ENCODE data around the gene EFL1. TPM values are rescaled to one million over a fixed set of nuclear protein-coding genes. Genes with fewer than 3 reads are reported as not detected.
A peak's percentile ranks its signal among the peaks of the same experiment; 100 is the strongest.
"Not testable (repeated sequence)": the region's sequence is repeated elsewhere in the genome, so short reads cannot be mapped to it uniquely, and the experiment has no call there.

EFL1 gene
- total and polyA plus RNA-seq, 7 donors, result 9.2 to 19.7 (median 13.1) TPM

DNA sequence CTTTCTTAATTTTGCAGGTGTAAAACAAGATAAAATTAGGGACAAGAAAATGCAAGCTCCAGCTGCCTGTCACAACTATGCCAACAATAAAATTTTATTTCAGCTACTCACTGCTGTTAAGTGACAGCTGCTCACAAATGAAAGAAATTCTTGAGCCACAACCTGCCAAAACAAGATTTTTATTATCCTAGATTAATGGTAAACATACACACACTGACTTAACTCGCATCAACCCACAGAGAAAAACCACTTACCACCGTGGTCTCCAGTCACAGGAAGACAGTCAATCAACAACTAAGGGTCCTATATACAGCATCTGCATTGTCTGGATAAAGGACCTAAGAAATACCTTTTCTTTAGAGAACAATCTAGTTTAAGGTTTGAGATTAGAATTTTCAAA, 31.3 kb downstream of the EFL1 start:
- H3K27me3 ChIP-seq (ENCODE audit: insufficient read depth in 3 of 3, low read length in 2 of 3), result no peaks in the 10 kb centered on the region
- peaks cover 0 to 56% of the 10 kb centered on the region in 2 donors for H3K36me3 ChIP-seq (ENCODE audit: insufficient read depth in 1 of 2, low read depth in 1 of 2)
- DNase-seq, result no peak
- TF ChIP-seq, protein P1, sequence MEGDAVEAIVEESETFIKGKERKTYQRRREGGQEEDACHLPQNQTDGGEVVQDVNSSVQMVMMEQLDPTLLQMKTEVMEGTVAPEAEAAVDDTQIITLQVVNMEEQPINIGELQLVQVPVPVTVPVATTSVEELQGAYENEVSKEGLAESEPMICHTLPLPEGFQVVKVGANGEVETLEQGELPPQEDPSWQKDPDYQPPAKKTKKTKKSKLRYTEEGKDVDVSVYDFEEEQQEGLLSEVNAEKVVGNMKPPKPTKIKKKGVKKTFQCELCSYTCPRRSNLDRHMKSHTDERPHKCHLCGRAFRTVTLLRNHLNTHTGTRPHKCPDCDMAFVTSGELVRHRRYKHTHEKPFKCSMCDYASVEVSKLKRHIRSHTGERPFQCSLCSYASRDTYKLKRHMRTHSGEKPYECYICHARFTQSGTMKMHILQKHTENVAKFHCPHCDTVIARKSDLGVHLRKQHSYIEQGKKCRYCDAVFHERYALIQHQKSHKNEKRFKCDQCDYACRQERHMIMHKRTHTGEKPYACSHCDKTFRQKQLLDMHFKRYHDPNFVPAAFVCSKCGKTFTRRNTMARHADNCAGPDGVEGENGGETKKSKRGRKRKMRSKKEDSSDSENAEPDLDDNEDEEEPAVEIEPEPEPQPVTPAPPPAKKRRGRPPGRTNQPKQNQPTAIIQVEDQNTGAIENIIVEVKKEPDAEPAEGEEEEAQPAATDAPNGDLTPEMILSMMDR (IDR thresholded peaks at IDR 0.05), result no peak
- intact Hi-C loops (cut with DNase I), result no loop called here
- no peak overlapping the region for H3K27ac ChIP-seq
- H3K4me1 ChIP-seq, result no peaks in the 10 kb centered on the region
- H3K9me3 ChIP-seq, result no peaks in the 10 kb centered on the region
- no peak overlapping the region for H3K4me3 ChIP-seq
- WGBS, 3 donors, result 51 to 58% (median 55%) methylated on average over 2 of the region's 2 CpGs
- no peak for ATAC-seq

DNA sequence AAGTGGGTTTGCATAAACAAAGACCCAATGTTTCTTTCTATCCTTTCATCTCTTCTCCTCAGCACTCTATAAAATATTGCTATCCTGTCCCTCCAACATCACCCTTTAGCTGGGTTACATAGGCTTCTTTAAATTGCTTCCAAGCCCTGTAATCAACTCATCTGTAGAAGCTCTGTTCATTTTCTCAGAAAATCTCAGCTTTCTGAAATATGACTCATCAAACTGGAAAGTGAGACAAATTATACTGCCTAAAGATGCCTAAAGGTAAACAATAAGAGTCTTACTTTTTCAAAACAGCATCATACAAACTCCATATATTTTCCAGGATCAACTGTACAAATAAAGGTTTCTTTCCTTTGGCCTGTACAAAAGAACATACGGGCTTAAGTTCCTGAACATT, 33.8 kb downstream of the EFL1 start:
- no peaks in the 10 kb centered on the region for H3K27me3 ChIP-seq (ENCODE audit: insufficient read depth in 3 of 3, low read length in 2 of 3)
- DNase-seq, result no peak
- no peak overlapping the region for H3K27ac ChIP-seq
- H3K4me1 ChIP-seq, result no peaks in the 10 kb centered on the region
- no peak for ATAC-seq
- WGBS, 3 donors, result 86 to 100% (median 92%) methylated on average over 1 of the region's 1 CpG
- no peak overlapping the region for H3K4me3 ChIP-seq
- intact Hi-C loops (cut with DNase I), result no loop called here
- no peaks in the 10 kb centered on the region for H3K9me3 ChIP-seq
- TF ChIP-seq, protein P1 (IDR thresholded peaks at IDR 0.05), result no peak
- peaks cover 0 to 52% of the 10 kb centered on the region in 2 donors for H3K36me3 ChIP-seq (ENCODE audit: insufficient read depth in 1 of 2, low read depth in 1 of 2)

DNA sequence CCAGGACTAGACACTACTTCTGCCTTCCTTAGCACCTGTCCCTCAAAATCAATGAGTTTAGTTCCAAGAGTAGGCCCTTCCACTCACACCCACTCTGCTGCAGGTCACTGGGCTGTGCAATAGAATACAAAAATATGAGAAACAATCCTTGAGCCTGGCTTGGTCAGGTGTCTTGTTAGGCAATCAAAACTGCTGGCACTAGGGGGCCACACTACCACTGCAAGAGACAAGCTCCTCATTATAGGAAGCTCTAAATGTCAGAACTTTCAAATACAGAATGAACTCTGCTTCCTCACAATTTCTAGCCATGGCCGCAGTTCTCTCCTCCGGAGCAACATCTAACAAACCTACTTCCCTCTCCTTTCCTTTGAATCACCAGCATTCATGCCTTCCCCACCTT, 41.0 kb downstream of the EFL1 start:
- H3K27me3 ChIP-seq (ENCODE audit: insufficient read depth in 3 of 3, low read length in 2 of 3); H3K27ac ChIP-seq; DNase-seq; intact Hi-C loops (cut with DNase I); ATAC-seq; H3K4me1 ChIP-seq; H3K4me3 ChIP-seq; H3K9me3 ChIP-seq: not testable (repeated sequence)
- H3K36me3 ChIP-seq (ENCODE audit: insufficient read depth in 1 of 2, low read depth in 1 of 2), result peaks cover 3 to 33% of the 10 kb centered on the region in 2 donors
- 76 to 93% (median 81%) methylated on average over 2 of the region's 2 CpGs for WGBS, 3 donors

DNA sequence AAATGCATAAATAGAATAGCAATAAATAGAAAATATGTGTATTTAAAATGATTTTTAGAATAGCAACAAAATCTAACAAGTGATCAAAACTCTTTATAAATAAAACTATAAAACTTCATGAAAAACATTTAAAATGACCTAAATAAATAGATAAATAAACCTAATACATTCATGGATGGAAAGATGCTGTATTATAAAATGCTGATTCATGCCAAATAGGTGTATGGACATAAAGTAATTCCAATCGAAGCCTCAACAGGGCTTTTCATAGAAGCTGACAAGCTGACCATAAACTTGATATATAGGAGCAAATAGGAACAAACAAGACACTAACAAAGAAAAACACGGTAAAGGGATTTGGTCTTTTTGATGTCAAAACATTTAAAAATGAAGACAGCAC, 46.4 kb downstream of the EFL1 start:
- WGBS, 3 donors, result 60 to 69% (median 68%) methylated on average over 2 of the region's 2 CpGs
- H3K27me3 ChIP-seq (ENCODE audit: insufficient read depth in 3 of 3, low read length in 2 of 3); H3K4me3 ChIP-seq; H3K27ac ChIP-seq; H3K4me1 ChIP-seq; DNase-seq; ATAC-seq; H3K9me3 ChIP-seq; intact Hi-C loops (cut with DNase I): not testable (repeated sequence)
- peaks cover 3 to 43% of the 10 kb centered on the region in 2 donors for H3K36me3 ChIP-seq (ENCODE audit: insufficient read depth in 1 of 2, low read depth in 1 of 2)

DNA sequence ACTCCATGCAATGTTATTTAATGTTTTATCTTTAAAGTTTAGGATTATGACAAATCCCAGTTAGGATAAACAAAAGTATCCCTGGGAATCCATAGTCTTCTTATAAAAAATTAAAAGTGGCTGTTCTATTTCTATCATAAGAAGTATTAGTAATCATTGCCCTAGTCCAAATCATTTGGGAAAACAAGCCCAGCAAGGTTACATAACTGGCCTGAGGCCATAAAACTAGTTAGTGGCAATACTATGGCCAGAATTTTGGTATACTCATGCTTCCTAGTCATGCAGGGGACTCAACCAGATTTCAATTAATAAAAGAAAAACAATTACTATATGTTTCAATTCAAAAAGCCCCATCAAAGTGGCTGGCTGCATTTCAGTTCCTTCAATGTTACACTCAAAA, 50.3 kb downstream of the EFL1 start:
- DNase-seq; ATAC-seq; H3K4me1 ChIP-seq; H3K4me3 ChIP-seq; H3K9me3 ChIP-seq; H3K27me3 ChIP-seq (ENCODE audit: insufficient read depth in 3 of 3, low read length in 2 of 3); H3K27ac ChIP-seq; intact Hi-C loops (cut with DNase I): not testable (repeated sequence)
- H3K36me3 ChIP-seq (ENCODE audit: insufficient read depth in 1 of 2, low read depth in 1 of 2), result peaks cover 0 to 14% of the 10 kb centered on the region in 2 donors

DNA sequence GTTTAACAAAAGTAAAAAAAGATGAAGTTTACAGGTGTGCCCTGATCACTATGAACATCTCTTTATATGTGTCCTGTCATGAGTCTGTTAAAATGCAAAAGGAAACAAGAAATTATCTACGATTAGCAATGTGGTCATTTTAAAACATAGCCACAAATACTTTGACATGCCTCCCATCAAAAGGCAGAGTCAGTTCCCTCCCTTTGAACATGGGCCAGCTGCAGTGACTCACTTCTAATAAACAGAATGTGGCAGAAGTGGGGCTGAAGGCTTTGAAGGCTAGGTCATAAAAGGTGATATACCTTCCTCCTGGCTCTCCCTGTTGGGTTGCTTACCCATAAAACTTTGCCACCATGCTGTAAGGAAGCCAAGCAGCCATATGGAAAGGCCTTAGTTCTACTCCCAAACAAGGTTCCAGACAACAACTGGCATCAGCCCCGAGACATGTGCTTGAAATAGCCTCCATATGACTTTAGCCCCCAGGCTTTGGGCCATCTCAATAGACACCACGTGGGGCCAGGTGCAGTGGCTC, 52.4 kb downstream of the EFL1 start:
- H3K4me3 ChIP-seq; DNase-seq; intact Hi-C loops (cut with DNase I); H3K36me3 ChIP-seq (ENCODE audit: insufficient read depth in 1 of 2, low read depth in 1 of 2); H3K4me1 ChIP-seq; H3K27me3 ChIP-seq (ENCODE audit: insufficient read depth in 3 of 3, low read length in 2 of 3); H3K9me3 ChIP-seq: not testable (repeated sequence)
- ATAC-seq, result peak; percentile 68 to 90 (median 82)
- peak overlapping the region; percentile 47 for H3K27ac ChIP-seq
- 23 to 42% (median 32%) methylated on average over 3 of the region's 3 CpGs for WGBS, 3 donors

DNA sequence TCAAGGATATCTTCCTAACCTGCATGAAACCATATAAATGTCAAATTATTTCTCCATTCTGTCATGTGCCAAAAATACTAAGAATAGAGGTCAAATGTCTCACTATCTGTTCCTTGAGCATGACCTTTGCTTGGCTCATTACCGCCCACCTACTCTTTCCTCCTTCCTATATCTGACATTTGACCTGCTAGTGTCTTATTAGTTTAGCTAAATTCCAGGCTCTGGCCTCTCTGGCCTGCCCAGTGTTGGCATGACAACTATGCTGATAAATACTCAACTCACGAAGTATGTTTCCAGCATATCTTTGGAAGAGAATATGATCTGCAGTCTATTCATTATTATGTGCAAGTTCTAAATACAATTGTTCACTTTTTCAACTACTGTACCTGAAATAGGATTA, 58.0 kb downstream of the EFL1 start:
- ATAC-seq; H3K4me3 ChIP-seq; H3K9me3 ChIP-seq; H3K36me3 ChIP-seq (ENCODE audit: insufficient read depth in 1 of 2, low read depth in 1 of 2); H3K4me1 ChIP-seq; DNase-seq; H3K27ac ChIP-seq; intact Hi-C loops (cut with DNase I); H3K27me3 ChIP-seq (ENCODE audit: insufficient read depth in 3 of 3, low read length in 2 of 3): not testable (repeated sequence)
- 55 to 67% (median 57%) methylated on average over 2 of the region's 2 CpGs for WGBS, 3 donors
